ENCODE data around the gene SERTAD2. TPM values are rescaled to one million over a fixed set of nuclear protein-coding genes. Genes with fewer than 3 reads are reported as not detected.

SERTAD2 gene
- total RNA-seq, 2 experiments from 2014 or later, result 50.5 to 54.1 TPM

DNA sequence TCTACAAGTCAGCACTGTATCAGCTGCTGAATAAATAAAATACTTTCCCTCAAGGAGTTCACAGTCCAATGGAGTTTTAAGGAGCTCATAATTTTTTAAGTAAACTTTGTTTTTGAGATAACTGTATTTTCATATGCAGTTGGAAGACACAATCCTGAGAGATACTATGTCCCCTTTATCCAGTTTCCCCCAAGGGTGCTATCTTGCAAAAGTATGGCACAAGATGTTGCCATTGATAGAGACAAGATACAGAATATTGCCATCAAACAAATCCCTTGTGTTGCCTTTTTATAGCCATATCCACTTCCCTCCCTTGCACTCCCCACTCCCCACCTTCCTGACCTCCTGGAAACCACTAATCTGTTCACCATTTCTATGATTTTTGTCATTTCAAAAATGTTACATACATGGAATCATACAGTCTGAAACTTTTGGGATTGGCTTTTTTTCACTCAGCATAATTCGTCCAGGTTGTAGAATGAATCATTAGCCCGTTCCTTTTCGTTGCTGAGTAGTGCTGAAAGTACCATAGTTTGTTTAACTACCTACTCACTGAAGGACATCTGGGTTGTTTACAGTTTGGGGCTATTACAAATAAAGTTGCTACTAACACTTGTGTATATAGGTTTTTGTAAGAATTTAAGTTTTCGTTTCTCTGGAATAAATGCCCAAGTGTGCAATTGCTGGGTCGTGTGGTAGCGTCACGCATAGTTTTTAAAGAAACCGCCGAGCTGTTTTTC lies 30.2 kb upstream of the SERTAD2 start:
- Mint-ChIP-seq H3K4me1 (ENCODE audit: low read depth) (peaks cover 40% of the 10 kb centered on the region), H3K36me3 (ENCODE audit: low read depth) (no peaks in the 10 kb centered on the region), H3K4me3 (no peak overlapping the region), H3K27me3 (no peaks in the 10 kb centered on the region), H3K27ac (no peak overlapping the region), H3K9me3 (no peaks in the 10 kb centered on the region)
- POLR2A ChIA-PET, result no interaction called here
- Histone ChIP-seq H3K27ac (ENCODE audit: low read depth in 1 of 2, low read length in 2 of 2) (no peak overlapping the region), H3K4me1 (ENCODE audit: insufficient read depth, low read length) (peaks cover 9% of the 10 kb centered on the region), H3K9me3 (ENCODE audit: control insufficient read depth in 1 of 2, insufficient read depth in 1 of 2, low read length in 2 of 2) (no peaks in the 10 kb centered on the region), H3K27me3 (ENCODE audit: control insufficient read depth in 1 of 2, insufficient read depth in 2 of 2, low read length in 2 of 2) (no peaks in the 10 kb centered on the region), H3K36me3 (ENCODE audit: insufficient read depth, low read length) (no peaks in the 10 kb centered on the region), H3K4me3 (ENCODE audit: low read length) (no peak overlapping the region)
- DNase-seq (no peak), ATAC-seq (ENCODE audit: poor library complexity) (no peak)
- TF ChIP-seq, protein P1, sequence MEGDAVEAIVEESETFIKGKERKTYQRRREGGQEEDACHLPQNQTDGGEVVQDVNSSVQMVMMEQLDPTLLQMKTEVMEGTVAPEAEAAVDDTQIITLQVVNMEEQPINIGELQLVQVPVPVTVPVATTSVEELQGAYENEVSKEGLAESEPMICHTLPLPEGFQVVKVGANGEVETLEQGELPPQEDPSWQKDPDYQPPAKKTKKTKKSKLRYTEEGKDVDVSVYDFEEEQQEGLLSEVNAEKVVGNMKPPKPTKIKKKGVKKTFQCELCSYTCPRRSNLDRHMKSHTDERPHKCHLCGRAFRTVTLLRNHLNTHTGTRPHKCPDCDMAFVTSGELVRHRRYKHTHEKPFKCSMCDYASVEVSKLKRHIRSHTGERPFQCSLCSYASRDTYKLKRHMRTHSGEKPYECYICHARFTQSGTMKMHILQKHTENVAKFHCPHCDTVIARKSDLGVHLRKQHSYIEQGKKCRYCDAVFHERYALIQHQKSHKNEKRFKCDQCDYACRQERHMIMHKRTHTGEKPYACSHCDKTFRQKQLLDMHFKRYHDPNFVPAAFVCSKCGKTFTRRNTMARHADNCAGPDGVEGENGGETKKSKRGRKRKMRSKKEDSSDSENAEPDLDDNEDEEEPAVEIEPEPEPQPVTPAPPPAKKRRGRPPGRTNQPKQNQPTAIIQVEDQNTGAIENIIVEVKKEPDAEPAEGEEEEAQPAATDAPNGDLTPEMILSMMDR (IDR thresholded peaks at IDR 0.05), result no peak
- CTCF ChIA-PET, result no interaction called here
- intact Hi-C loops (cut with DNase I, micrococcal nuclease), result loop anchor here in 1 of 2 experiments (5.0 kb wide), 1 partner anchor 37 kb away; no protein-coding TSS in a partner anchor

DNA sequence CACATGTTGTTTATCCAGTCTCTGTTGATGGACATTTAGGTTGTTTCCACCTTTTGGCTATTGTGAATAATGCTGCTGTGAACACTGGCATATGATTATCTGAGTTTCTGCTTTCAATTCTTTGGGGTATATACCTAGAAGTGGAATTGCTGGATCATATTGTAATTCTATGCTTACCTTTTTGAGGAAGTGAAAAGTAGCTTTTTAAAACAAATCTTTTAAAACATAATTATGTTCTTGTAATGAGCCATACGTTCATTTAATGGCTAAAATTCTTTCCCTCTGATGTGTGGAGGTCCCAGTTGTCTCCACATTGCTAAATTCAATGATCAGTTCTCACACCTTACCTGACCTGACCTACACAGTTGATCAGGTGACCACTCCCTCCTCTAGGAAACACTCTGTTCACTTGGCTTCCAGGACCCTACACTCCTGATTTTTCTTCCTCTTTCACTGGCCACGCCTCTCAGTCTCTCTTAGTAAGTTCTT lies 27.8 kb upstream of the SERTAD2 start:
- CTCF ChIA-PET, result no interaction called here
- H3K4me1 Mint-ChIP-seq (ENCODE audit: low read depth), result peaks cover 58% of the 10 kb centered on the region

DNA sequence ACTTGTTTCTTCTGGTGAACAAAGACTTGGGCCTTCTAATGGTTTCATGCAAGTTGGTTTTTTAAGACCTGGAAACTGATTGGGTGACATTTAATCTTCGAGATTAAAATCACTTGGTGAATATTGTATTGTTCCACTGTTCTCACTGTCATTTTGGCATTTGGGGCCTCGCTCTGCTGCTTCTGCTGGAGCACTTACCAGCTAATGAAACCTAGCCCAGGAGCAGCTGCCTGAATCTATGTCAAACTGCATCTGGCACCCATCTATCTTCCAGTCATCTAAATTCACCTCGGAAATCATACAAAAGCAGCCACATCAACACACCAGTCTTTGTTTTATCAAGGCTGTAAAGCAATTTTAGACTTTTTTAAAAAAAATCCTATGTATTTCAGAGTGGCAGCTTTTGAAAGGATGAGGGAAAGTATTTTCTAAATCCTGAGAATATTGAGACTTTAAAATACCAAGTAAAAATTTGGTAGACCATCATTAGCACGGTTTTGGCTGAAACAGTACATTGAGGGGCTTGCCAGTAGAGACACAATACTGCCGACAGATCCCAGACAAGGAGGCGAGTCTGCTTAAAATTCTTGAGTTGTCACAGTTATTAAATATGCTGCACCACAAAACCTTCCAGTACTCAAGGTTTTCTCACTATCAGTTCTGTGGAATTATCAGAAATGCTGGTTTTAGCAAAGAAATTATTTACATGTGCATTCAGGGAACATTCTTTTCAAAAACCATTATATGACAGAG lies 26.1 kb upstream of the SERTAD2 start:
- ChIA-PET POLR2A (interaction anchor here (0.7 to 3.5 kb wide), 5 partner anchors 15 to 71 kb away, joined by 3 to 29 read pairs (median 6); partner anchors contain the start of gene SERTAD2), CTCF (interaction anchor here (1.2 to 2.3 kb wide), 3 partner anchors 15 to 84 kb away, joined by 3 to 8 read pairs (median 3); no protein-coding TSS in a partner anchor)
- Mint-ChIP-seq H3K4me1 (ENCODE audit: low read depth) (peaks cover 64% of the 10 kb centered on the region), H3K4me3 (peak overlapping the region; percentile 76), H3K36me3 (ENCODE audit: low read depth) (no peaks in the 10 kb centered on the region), H3K27ac (peak overlapping the region; percentile 87), H3K27me3 (no peaks in the 10 kb centered on the region), H3K9me3 (no peaks in the 10 kb centered on the region)
- Histone ChIP-seq H3K27me3 (ENCODE audit: control insufficient read depth in 1 of 2, insufficient read depth in 2 of 2, low read length in 2 of 2) (no peaks in the 10 kb centered on the region), H3K36me3 (ENCODE audit: insufficient read depth, low read length) (no peaks in the 10 kb centered on the region), H3K27ac (ENCODE audit: low read depth in 1 of 2, low read length in 2 of 2) (no peak overlapping the region), H3K4me1 (ENCODE audit: insufficient read depth, low read length) (peaks cover 9% of the 10 kb centered on the region), H3K4me3 (ENCODE audit: low read length) (no peak overlapping the region), H3K9me3 (ENCODE audit: control insufficient read depth in 1 of 2, insufficient read depth in 1 of 2, low read length in 2 of 2) (no peaks in the 10 kb centered on the region)
- intact Hi-C loops (cut with DNase I, micrococcal nuclease), result loop anchor here in 1 of 2 experiments (1.0 to 5.0 kb wide), 2 partner anchors 31 to 33 kb away; no protein-coding TSS in a partner anchor
- DNase-seq (peak in 1 of 14 experiments; percentile 34), ATAC-seq (ENCODE audit: poor library complexity) (no peak)
- TF ChIP-seq, protein P1 (IDR thresholded peaks at IDR 0.05), result no peak

More for the DNA sequence above, 27.8 kb upstream of the SERTAD2 start:
- Histone ChIP-seq H3K4me1 (ENCODE audit: insufficient read depth, low read length) (peaks cover 9% of the 10 kb centered on the region), H3K27me3 (ENCODE audit: control insufficient read depth in 1 of 2, insufficient read depth in 2 of 2, low read length in 2 of 2) (no peaks in the 10 kb centered on the region), H3K36me3 (ENCODE audit: insufficient read depth, low read length) (no peaks in the 10 kb centered on the region), H3K27ac (ENCODE audit: low read depth in 1 of 2, low read length in 2 of 2) (no peak overlapping the region), H3K9me3 (ENCODE audit: control insufficient read depth in 1 of 2, insufficient read depth in 1 of 2, low read length in 2 of 2) (no peaks in the 10 kb centered on the region), H3K4me3 (ENCODE audit: low read length) (no peak overlapping the region)
- POLR2A ChIA-PET, result interaction anchor here (1.2 kb wide), 1 partner anchor 139 kb away, joined by 3 read pairs; no protein-coding TSS in a partner anchor
- ATAC-seq (ENCODE audit: poor library complexity) (no peak), DNase-seq (no peak)
- intact Hi-C loops (cut with DNase I, micrococcal nuclease), result loop anchor here in 1 of 2 experiments (5.0 kb wide), 1 partner anchor 34 kb away; no protein-coding TSS in a partner anchor
- Mint-ChIP-seq H3K4me3 (no peak overlapping the region), H3K9me3 (no peaks in the 10 kb centered on the region), H3K36me3 (ENCODE audit: low read depth) (no peaks in the 10 kb centered on the region), H3K27me3 (no peaks in the 10 kb centered on the region), H3K27ac (peak overlapping the region; percentile 19)
- TF ChIP-seq, protein P1 (IDR thresholded peaks at IDR 0.05), result no peak
